Activated naive CD4-positive, alpha-beta T cell (primary cell): Measurements from ENCODE around the gene NCF2.

ENCODE experiments used
- DNase-seq, 4 experiments: peaks; one replicate each; lab custom pipeline; 2025; lab: John Stamatoyannopoulos, UW

NCF2 gene

DNA sequence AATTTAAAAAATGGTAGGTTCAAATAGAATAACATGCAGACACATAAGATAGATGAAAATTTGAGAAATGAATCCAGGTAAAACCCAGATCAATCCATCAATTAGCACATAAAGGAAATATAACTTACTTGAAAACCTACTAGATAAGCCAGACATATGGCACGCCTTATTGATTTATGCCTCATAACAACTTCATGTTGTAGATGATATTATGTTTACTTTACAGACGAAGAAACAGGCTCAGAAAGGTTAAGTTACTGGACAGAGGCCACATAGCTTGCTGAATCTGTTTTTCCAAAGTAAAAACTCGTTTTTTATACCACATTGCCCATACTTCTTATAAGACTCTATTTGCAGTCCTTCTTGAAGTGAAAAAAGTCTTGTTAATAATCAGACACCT is 22.1 kb upstream of the NCF2 start:
- DNase-seq: no peak

GRCh38 chr1:183611021-183611420 is 20.8 kb upstream of the NCF2 start:
- DNase-seq: no peak

DNA sequence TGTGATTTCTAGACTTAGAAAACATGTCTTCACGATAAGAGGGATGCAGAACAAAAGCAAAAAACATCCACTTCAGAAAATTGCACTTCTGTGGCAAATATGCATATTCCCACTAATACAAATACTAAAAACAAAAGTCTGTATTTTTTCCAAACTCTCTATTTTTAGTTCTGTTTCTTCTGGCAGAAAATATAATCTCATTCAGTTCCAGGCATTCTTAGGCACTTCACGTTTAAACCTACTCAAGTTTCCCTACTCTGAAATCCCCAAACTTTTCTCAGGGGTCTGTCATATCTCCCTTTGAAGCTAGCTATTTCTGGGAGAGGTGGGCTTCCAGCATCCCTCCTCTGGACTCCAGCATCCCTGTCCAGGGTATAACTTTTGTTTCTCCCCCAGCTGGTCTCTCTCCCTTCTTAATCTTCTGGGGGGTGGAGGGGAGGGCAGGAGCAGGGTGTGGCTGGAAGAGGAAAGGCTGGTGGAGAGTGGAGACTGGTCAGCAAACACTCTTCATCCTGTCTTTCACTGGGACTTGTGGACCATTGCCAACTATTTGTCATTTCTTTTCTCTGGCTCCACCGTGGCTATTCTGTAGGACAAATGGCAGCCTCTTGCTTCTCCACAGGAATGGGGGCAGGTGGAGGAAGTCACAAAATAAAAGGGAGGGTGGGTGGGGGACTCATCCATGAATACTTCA is 19.6 kb upstream of the NCF2 start:
- no peak for DNase-seq

GRCh38 chr1:183609313-183609712 is 19.1 kb upstream of the NCF2 start:
- DNase-seq: no peak

DNA sequence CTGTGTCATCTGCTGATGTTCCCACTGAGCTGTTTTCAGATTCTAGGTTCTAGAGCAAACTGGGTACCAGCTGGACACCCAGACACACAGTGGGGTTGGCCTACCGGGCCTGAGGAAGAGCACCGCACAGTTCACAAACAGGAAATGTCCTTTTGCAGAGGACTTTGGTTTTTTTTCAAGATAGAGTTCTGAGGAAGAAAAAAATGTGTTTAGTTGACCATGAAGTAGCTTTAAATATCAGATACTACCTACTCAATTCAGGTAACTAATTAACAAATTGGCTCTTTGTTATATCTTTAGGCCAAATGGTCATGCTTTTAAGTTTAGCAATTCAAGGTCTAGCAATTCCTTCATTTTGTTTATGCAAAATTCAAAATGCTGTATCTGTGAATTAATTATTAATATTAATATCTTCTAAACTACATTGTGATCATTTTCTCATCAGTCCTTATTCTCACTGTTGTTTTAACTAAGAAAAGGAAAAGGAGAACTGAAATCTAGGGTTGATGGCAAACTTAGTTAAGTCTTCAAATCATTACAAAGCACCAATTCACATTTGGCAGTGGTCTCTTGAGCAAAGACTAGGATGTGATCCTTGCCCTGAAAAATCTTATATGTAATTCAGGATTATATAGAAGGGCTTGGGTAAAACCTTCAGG is 17.2 kb upstream of the NCF2 start:
- DNase-seq: no peak

DNA sequence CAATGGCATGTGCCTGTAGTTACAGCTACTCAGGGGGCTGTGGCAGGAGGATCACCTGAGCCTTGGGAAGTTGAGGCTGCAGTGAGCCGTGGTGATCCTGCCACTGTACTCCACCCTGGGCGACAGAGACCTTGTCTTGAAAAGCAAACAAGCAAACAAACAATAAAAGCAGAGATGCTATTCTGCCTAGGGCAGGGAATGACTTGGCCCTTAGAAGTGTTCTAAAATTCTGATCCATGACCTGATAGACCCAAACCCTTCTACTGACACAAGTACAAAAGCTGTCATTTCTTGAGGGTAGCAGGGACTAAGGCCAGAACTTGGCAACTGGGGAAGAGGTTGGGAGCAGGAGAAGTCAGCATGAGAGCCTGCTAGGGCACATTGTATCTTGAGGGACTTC is 15.6 kb upstream of the NCF2 start:
- no peak for DNase-seq

DNA sequence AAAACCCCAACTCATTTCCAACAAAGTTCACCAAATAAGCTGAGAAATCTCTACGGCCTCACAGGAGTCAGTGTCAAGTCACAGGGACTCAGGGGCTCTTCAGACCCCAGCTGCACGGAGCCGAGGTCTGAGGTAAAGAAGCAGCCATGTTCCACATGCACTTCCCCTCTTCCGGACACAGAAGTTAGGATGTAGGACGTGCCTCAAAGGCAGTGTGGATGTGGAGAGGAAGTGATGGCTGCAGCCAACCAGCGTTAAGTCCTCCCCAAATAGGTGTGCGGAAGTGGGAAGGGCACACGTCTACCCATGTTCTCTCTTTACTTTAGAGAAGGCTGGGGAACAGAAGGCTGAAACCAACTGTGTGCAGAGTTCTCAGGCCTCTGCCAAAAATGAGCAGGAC is 14.6 kb upstream of the NCF2 start:
- no peak for DNase-seq

- no peak for DNase-seq
These were observed 14.0 kb upstream of the NCF2 start for GRCh38 chr1:183604038-183604808.

DNA sequence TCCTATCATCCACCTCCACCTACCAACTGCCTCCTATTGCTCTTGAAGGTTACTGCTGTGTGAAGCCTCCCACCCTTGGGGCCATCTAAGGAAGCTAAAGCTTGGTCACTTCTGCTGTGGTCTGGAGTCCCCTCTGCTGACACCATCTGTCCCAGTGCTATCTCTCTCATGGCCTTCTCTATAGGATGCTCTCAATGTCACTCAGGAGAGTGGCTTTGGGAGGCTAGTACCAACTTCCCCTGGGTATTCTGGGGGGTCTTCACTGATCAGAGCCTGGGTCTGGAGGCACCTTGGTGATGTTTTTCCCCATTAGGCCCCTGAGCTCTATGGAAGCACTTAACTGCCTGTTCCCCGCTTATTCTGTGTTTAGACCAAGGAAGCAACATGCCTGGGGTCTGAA is 12.3 kb upstream of the NCF2 start:
- DNase-seq: no peak

DNA sequence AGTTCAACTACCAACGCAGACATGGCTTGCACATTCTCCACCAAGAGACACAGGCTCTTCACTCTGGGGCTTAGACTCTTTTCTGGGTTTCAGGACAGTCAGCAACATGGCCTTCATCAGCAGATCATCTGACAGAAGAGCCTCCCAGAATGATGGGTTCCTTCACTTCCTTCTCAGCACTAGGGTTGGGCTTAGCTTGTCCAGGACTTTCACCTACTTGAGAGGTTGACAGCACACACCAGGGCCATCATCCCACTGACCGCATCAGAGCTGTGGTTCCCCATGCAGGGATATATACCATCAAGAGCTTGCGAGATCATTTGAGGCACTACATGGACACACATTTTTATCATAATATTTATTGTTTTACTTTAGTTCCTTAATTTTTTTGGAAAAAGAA is 10.4 kb upstream of the NCF2 start:
- no peak for DNase-seq

DNA sequence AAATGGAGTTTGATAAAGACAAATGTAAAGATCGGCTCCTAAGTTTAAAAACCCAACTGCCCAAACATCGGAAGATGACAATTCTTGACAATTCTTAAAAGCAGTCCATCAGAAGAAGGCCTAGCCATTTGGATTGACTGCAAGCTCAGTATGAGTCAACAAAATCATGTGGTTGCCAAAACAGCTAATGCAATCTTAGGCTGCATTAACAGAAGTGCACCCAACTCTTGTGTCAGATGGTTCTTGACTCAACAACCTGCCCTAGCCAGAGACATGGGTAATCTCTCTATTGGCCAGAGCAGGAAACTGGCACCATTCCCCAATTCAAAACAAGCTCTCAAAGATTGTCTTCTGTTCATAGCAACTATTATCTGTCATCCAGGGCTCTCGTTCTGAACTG is 9.9 kb upstream of the NCF2 start:
- no peak for DNase-seq

GRCh38 chr1:183598386-183598785 is 8.1 kb upstream of the NCF2 start:
- DNase-seq: no peak

DNA sequence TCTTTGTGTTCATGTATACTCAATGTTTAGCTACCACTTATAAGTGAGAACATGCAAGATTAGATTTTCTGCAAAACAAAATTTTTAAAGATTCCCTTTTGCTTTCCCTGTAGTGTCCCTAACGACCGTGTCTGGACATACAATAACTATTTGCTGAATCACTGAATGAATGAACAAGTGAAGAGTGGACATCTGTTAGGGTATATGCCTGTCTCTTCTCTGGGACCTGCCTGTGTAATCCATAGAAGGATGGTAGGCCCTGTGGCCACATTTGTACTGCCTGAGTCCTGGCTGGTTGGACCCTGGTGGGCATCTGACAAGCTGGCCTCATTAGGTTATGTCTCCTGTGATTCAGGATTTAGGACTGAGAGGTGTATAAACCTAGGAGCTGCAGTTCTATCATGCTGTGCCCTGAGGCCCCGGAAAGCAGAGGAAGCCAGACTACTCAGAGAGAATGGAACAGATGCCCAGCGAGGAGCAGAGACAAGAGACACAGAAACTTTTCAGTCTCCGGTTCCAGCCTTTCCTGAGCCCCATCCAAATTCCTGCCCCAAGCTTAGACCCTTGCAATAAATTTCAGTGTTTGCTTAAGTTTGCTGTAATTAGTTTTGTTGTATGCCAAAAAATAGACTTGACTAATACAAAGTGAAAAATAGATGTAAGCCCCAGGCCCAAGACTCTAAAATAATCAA is 7.5 kb upstream of the NCF2 start:
- no peak for DNase-seq

DNA sequence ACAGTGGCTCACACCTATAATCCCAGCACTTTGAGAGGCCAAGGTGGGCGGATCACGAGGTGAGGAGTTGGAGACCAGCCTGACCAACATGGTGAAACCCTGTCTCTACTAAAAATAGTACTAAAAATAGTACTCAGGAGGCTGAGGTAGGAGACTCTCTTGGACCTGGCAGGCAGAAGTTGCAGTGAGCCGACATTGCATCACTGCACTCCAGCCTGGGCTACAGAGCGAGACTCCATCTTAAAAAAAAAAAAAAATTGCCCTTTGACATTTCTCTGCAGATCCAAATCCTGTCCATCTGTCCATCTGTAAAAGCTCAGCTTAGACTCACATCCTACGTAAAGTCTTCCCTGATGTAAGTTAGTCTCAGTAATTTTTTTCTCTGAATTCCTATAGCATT is 6.2 kb upstream of the NCF2 start:
- no peak for DNase-seq

DNA sequence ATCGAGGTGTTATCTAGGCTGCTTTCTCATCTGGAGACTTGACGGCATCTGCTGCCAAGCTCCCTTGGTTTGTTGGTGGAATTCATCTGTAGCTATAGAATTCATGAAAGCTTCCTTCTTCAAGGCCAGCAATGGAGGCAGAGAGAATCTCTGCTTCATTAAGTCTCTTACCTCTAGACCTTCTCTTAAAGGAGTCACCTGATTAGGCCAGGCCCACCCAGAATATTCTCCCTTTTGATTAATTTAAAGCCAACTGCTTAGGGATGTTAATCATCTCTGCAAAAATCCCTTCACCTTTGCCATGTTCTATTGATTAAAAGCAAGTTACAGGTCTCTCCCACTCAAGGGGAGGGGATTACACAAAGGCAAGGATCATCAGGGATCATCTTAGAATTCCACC is 5.3 kb upstream of the NCF2 start:
- no peak for DNase-seq

GRCh38 chr1:183593356-183593755 is 3.1 kb upstream of the NCF2 start:
- DNase-seq: no peak

GRCh38 chr1:183592733-183593132 is 2.5 kb upstream of the NCF2 start:
- no peak for DNase-seq

DNA sequence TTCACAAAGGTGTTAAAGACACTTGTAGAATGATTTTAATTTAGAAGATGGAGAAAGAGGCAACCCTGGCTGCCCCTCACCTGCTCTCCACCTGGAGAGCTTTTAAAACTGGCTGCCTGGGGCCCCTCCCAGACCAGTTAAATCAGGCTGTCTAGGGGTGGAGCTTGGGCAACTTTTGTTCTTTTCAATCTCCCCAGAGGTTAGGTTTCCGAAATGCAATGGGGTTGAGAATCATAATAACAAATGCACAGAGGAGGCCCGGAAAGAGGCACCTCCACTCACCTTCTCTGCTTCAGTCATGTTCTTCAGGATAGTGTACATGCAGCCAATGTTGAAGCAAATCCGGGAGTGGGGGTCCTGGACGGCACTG is 400 bp downstream of the NCF2 start:
- DNase-seq: no peak

GRCh38 chr1:183589384-183589783 is 875 bp downstream of the NCF2 start:
- no peak for DNase-seq

- no peak for DNase-seq
These were observed 1.4 kb downstream of the NCF2 start for GRCh38 chr1:183588827-183589226.

- no peak for DNase-seq
These were observed 3.3 kb downstream of the NCF2 start for GRCh38 chr1:183586926-183587325.

DNA sequence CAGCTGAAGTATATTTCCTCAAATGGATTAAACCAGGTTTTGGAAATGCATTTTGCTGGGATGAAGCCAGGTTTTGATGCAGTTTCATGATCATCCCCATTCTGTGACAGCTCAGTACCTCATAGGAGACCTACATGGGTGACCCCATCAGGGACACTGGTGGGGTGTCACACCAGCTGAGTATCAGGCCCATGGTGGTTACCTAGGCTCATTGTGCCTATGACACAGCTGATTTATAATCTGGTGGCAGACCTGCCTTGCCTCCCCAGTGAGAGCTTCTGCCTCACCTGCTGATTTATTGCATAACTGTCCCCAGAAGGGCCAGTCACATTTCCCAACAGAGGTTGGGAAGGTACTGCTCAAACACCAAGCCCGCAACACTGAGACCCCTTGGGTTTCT is 3.8 kb downstream of the NCF2 start:
- DNase-seq: no peak

GRCh38 chr1:183585038-183585437 is 5.2 kb downstream of the NCF2 start:
- DNase-seq: no peak
